Loucy (cell line): ENCODE data around the gene DCAF6.

ENCODE experiments used
- H2AFZ ChIP-seq: fragments of 200-600 bp; sonication (generic); 2 replicates; pipeline ENCODE4 v1.6.0; 2016; ENCODE audit warnings: antibody characterized with exemption, mild to moderate bottlenecking, low read length, moderate library complexity
- H3F3A ChIP-seq: fragments of 200-600 bp; 2 replicates; pipeline ENCODE4 v1.6.0; 2016; ENCODE audit warnings: antibody characterized with exemption, low read depth, mild to moderate bottlenecking
- H3K27me3 ChIP-seq: fragments of 200-600 bp; sonication (generic); 2 replicates; pipeline ENCODE4 v1.6.1; 2014; ENCODE audit warnings: low read length, mild to moderate bottlenecking; ENCODE audit not compliant: insufficient read depth, poor library complexity, severe bottlenecking
- H3K36me3 ChIP-seq: fragments of 200-600 bp; sonication (generic); 2 replicates; pipeline ENCODE4 v1.6.1; 2016; ENCODE audit warnings: low read length; ENCODE audit not compliant: insufficient read depth
- H3K4me1 ChIP-seq: fragments of 200-600 bp; sonication (generic); 2 replicates; pipeline ENCODE4 v1.5.1; 2014; ENCODE audit warnings: low read length, mild to moderate bottlenecking; ENCODE audit not compliant: insufficient read depth, poor library complexity, severe bottlenecking
- H3K4me2 ChIP-seq: fragments of 200-600 bp; sonication (generic); 2 replicates; pipeline ENCODE4 v1.6.0; 2014; ENCODE audit warnings: antibody characterized with exemption, low read length, low read depth, mild to moderate bottlenecking; ENCODE audit not compliant: poor library complexity, severe bottlenecking
- H3K4me3 ChIP-seq: fragments of 200-600 bp; sonication (generic); 2 replicates; pipeline ENCODE4 v1.5.1; 2014; ENCODE audit warnings: low read length, mild to moderate bottlenecking, mixed read lengths; ENCODE audit not compliant: poor library complexity, severe bottlenecking
- H3K79me2 ChIP-seq: fragments of 200-600 bp; sonication (generic); 2 replicates; pipeline ENCODE4 v1.6.1; 2014; ENCODE audit warnings: low read length; ENCODE audit not compliant: insufficient read depth
- H3K9ac ChIP-seq: fragments of 200-600 bp; sonication (generic); 2 replicates; pipeline ENCODE4 v1.6.0; 2014; ENCODE audit warnings: mild to moderate bottlenecking, low read depth, low read length, moderate library complexity; ENCODE audit not compliant: poor library complexity, severe bottlenecking
- H3K9me2 ChIP-seq: fragments of 200-600 bp; sonication (generic); replicated peaks from 2 replicates; pipeline ENCODE4 v1.6.1; 2016; ENCODE audit warnings: low read depth, low read length, mixed read lengths
- H3K9me3 ChIP-seq: fragments of 200-600 bp; sonication (generic); 2 replicates; pipeline ENCODE4 v1.6.1; 2014; ENCODE audit warnings: mild to moderate bottlenecking, antibody characterized with exemption, low read length, low read depth; ENCODE audit not compliant: insufficient read depth
- H4K20me1 ChIP-seq: fragments of 200-600 bp; sonication (generic); 2 replicates; pipeline ENCODE4 v1.6.0; 2014; ENCODE audit warnings: antibody characterized with exemption, low read length, mild to moderate bottlenecking; ENCODE audit not compliant: insufficient read depth, poor library complexity, severe bottlenecking
- EZH2phosphoT487 ChIP-seq: fragments of 200-600 bp; IDR thresholded peaks from 2 replicates; pipeline ENCODE4 v1.6.1; 2018; ENCODE audit warnings: antibody characterized with exemption, mild to moderate bottlenecking, moderate library complexity, borderline replicate concordance
- TF ChIP-seq, protein P1 (sequence below): fragments of 200-600 bp; sonication (generic); conservative IDR thresholded peaks from 2 replicates; pipeline ENCODE4 v1.5.1; 2014; ENCODE audit warnings: mild to moderate bottlenecking, antibody characterized with exemption, low read length

DCAF6 gene

DNA sequence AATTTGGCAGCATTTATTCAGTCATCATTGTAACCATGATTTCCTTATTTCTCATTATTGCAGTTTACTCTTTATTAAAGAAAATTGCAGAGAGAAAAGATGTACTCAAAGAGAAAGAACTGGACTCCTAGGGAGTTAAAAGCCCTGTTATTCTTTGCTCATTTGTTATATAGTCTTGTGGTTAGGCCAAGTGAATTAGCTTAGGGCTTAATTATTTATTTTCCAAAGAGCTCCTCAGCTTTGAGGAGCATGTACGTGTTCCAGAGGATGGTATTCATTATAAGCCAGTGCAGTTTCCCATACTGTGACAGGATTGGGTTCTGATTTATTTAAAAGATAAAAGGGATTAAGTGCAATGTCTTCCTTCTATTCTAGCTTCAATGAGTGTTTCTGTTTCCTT, 113.8 kb downstream of the DCAF6 start:
- no peaks in the 10 kb centered on the region for H3F3A ChIP-seq
- no peak overlapping the region for H3K4me3 ChIP-seq
- no peak overlapping the region for H2AFZ ChIP-seq
- no peaks in the 10 kb centered on the region for H3K9me3 ChIP-seq
- H3K79me2 ChIP-seq: no peaks in the 10 kb centered on the region
- H3K4me2 ChIP-seq: no peak overlapping the region
- H3K9ac ChIP-seq: no peak overlapping the region
- no peaks in the 10 kb centered on the region for H4K20me1 ChIP-seq
- no peaks in the 10 kb centered on the region for H3K9me2 ChIP-seq
- TF ChIP-seq EZH2phosphoT487: no peak
- TF ChIP-seq, protein P1, sequence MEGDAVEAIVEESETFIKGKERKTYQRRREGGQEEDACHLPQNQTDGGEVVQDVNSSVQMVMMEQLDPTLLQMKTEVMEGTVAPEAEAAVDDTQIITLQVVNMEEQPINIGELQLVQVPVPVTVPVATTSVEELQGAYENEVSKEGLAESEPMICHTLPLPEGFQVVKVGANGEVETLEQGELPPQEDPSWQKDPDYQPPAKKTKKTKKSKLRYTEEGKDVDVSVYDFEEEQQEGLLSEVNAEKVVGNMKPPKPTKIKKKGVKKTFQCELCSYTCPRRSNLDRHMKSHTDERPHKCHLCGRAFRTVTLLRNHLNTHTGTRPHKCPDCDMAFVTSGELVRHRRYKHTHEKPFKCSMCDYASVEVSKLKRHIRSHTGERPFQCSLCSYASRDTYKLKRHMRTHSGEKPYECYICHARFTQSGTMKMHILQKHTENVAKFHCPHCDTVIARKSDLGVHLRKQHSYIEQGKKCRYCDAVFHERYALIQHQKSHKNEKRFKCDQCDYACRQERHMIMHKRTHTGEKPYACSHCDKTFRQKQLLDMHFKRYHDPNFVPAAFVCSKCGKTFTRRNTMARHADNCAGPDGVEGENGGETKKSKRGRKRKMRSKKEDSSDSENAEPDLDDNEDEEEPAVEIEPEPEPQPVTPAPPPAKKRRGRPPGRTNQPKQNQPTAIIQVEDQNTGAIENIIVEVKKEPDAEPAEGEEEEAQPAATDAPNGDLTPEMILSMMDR: no peak
- peaks cover 13% of the 10 kb centered on the region for H3K4me1 ChIP-seq
- peaks cover 6% of the 10 kb centered on the region; the same call in 1 of the 2 replicates for H3K36me3 ChIP-seq
- no peaks in the 10 kb centered on the region for H3K27me3 ChIP-seq

- no peaks in the 10 kb centered on the region for H3K79me2 ChIP-seq
Measured at GRCh38 chr1:168050880-168051279, 114.4 kb downstream of the DCAF6 start.

DNA sequence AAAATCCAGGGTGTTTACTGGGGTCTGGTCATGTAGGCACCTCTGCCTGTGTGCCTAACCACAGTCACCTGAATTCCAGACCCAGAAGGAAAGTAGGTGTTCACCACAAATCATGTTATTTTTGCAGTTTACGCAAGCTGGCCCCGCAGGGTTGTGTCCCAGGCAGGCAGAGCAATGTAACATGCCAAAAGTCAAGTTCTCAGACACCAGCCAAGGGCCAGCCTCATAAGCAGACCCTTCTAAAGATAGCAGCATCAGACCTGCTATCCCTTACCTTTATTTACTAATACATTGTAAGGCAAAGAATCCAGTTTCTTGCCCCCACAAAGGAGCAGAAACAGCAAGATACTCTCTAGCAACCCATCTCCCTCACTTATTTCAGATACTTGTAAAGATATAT, 117.2 kb downstream of the DCAF6 start:
- peak overlapping the region; percentile 52 for H3K4me2 ChIP-seq
- no peak for TF ChIP-seq EZH2phosphoT487
- TF ChIP-seq, protein P1: no peak
- H4K20me1 ChIP-seq: no peaks in the 10 kb centered on the region
- H3K4me1 ChIP-seq: peaks cover 13% of the 10 kb centered on the region
- no peaks in the 10 kb centered on the region for H3K27me3 ChIP-seq
- no peak overlapping the region for H3K9ac ChIP-seq
- H3K4me3 ChIP-seq: peak overlapping the region; percentile 7
- H3K9me3 ChIP-seq: no peaks in the 10 kb centered on the region
- no peaks in the 10 kb centered on the region for H3F3A ChIP-seq
- no peak overlapping the region for H2AFZ ChIP-seq
- H3K79me2 ChIP-seq: no peaks in the 10 kb centered on the region
- H3K36me3 ChIP-seq: peaks cover 3% of the 10 kb centered on the region; the same call in 1 of the 2 replicates
- H3K9me2 ChIP-seq: no peaks in the 10 kb centered on the region

More at GRCh38 chr1:168050880-168051279, 114.4 kb downstream of the DCAF6 start:
- TF ChIP-seq EZH2phosphoT487: no peak
- TF ChIP-seq, protein P1: no peak
- no peaks in the 10 kb centered on the region for H3F3A ChIP-seq
- no peaks in the 10 kb centered on the region for H4K20me1 ChIP-seq
- H3K36me3 ChIP-seq: peaks cover under 1% of the 10 kb centered on the region; the same call in 1 of the 2 replicates
- no peak overlapping the region for H3K9ac ChIP-seq
- H3K9me2 ChIP-seq: no peaks in the 10 kb centered on the region
- no peaks in the 10 kb centered on the region for H3K27me3 ChIP-seq
- H3K4me1 ChIP-seq: peaks cover 13% of the 10 kb centered on the region
- no peak overlapping the region for H3K4me3 ChIP-seq
- H3K4me2 ChIP-seq: no peak overlapping the region
- H2AFZ ChIP-seq: no peak overlapping the region
- H3K9me3 ChIP-seq: no peaks in the 10 kb centered on the region
